ENCODE data around the gene CYTH4.

Gene CYTH4

GRCh38 chr22:37288521-37288920 is 6.2 kb downstream of the CYTH4 start:
- POLR2A ChIA-PET: interaction anchor here (0.6 kb wide), 1 partner anchor 24 kb away, joined by 5 read pairs; no protein-coding TSS in a partner anchor
- Histone ChIP-seq H3K4me1 (ENCODE audit: control extremely low read depth in 1 of 4, control insufficient read depth in 4 of 4, insufficient read depth in 4 of 4, low read length in 3 of 4) (peaks cover 11 to 52% (median 27%) of the 10 kb centered on the region in 4 experiments), H3K27me3 (replicated peaks in 2 of 5; ENCODE audit: control insufficient read depth in 4 of 5, insufficient read depth in 5 of 5, low read length in 4 of 5) (no peaks in the 10 kb centered on the region), H3K9me3 (ENCODE audit: control extremely low read depth in 1 of 5, control insufficient read depth in 4 of 5, insufficient read depth in 2 of 5, low read depth in 1 of 5, low read length in 4 of 5) (peaks cover 0 to 4% (median 0%) of the 10 kb centered on the region in 5 experiments), H3K36me3 (ENCODE audit: control insufficient read depth in 4 of 4, insufficient read depth in 4 of 4, low read length in 3 of 4) (peaks cover 16 to 66% (median 29%) of the 10 kb centered on the region in 4 experiments), H3K27ac (ENCODE audit: insufficient read depth in 1 of 2, low read depth in 1 of 2, low read length in 2 of 2, poor library complexity in 1 of 2, severe bottlenecking in 2 of 2) (no peak overlapping the region), H3K4me3 (ENCODE audit: control insufficient read depth in 1 of 7, extremely low read depth in 1 of 7, insufficient read depth in 4 of 7, low read depth in 2 of 7, low read length in 6 of 7) (no peak overlapping the region)
- CTCF ChIA-PET: interaction anchor here (0.9 to 8.3 kb wide), 3 partner anchors 11 to 28 kb away, joined by 3 to 42 read pairs (median 4); no protein-coding TSS in a partner anchor
- WGBS (ENCODE audit: insufficient coverage): 100% methylated on average over 6 of the region's 7 CpGs
- DNase-seq: no peak

- H3K9me3 ChIP-seq (ENCODE audit: control extremely low read depth in 1 of 5, control insufficient read depth in 4 of 5, insufficient read depth in 2 of 5, low read depth in 1 of 5, low read length in 4 of 5): peaks cover 0 to 4% (median 0%) of the 10 kb centered on the region in 5 experiments
- H3K4me1 ChIP-seq (ENCODE audit: control extremely low read depth in 1 of 4, control insufficient read depth in 4 of 4, insufficient read depth in 4 of 4, low read length in 3 of 4): peaks cover 8 to 46% (median 20%) of the 10 kb centered on the region in 4 experiments
- no peaks in the 10 kb centered on the region for H3K27me3 ChIP-seq (replicated peaks in 2 of 5; ENCODE audit: control insufficient read depth in 4 of 5, insufficient read depth in 5 of 5, low read length in 4 of 5)
- DNase-seq: no peak
- 98% methylated on average over 7 of the region's 7 CpGs for WGBS (ENCODE audit: insufficient coverage)
- POLR2A ChIA-PET: no interaction called here
- CTCF ChIA-PET: interaction anchor here (0.7 to 1.6 kb wide), 5 partner anchors 10 to 28 kb away, joined by 3 to 5 read pairs (median 3); no protein-coding TSS in a partner anchor
- peaks cover 16 to 67% (median 29%) of the 10 kb centered on the region in 4 experiments for H3K36me3 ChIP-seq (ENCODE audit: control insufficient read depth in 4 of 4, insufficient read depth in 4 of 4, low read length in 3 of 4)
- H3K4me3 ChIP-seq (ENCODE audit: control insufficient read depth in 1 of 7, extremely low read depth in 1 of 7, insufficient read depth in 4 of 7, low read depth in 2 of 7, low read length in 6 of 7): no peak overlapping the region
- no peak overlapping the region for H3K27ac ChIP-seq (ENCODE audit: insufficient read depth in 1 of 2, low read depth in 1 of 2, low read length in 2 of 2, poor library complexity in 1 of 2, severe bottlenecking in 2 of 2)
These were observed 6.9 kb downstream of the CYTH4 start for GRCh38 chr22:37289156-37289735.

GRCh38 chr22:37290737-37291136 is 8.4 kb downstream of the CYTH4 start:
- Histone ChIP-seq H3K9me3 (ENCODE audit: control extremely low read depth in 1 of 5, control insufficient read depth in 4 of 5, insufficient read depth in 2 of 5, low read depth in 1 of 5, low read length in 4 of 5) (peaks cover 0 to 4% (median 0%) of the 10 kb centered on the region in 5 experiments), H3K27me3 (replicated peaks in 2 of 5; ENCODE audit: control insufficient read depth in 4 of 5, insufficient read depth in 5 of 5, low read length in 4 of 5) (no peaks in the 10 kb centered on the region), H3K4me1 (ENCODE audit: control extremely low read depth in 1 of 4, control insufficient read depth in 4 of 4, insufficient read depth in 4 of 4, low read length in 3 of 4) (peaks cover 7 to 49% (median 23%) of the 10 kb centered on the region in 4 experiments), H3K36me3 (ENCODE audit: control insufficient read depth in 4 of 4, insufficient read depth in 4 of 4, low read length in 3 of 4) (peaks cover 18 to 75% (median 36%) of the 10 kb centered on the region in 4 experiments), H3K27ac (ENCODE audit: insufficient read depth in 1 of 2, low read depth in 1 of 2, low read length in 2 of 2, poor library complexity in 1 of 2, severe bottlenecking in 2 of 2) (no peak overlapping the region), H3K4me3 (ENCODE audit: control insufficient read depth in 1 of 7, extremely low read depth in 1 of 7, insufficient read depth in 4 of 7, low read depth in 2 of 7, low read length in 6 of 7) (no peak overlapping the region)
- POLR2A ChIA-PET: no interaction called here
- CTCF ChIA-PET: interaction anchor here (1.1 to 1.4 kb wide), 2 partner anchors 30 to 167 kb away, joined by 3 read pairs; no protein-coding TSS in a partner anchor
- WGBS (ENCODE audit: insufficient coverage): 94% methylated on average over 5 of the region's 7 CpGs
- DNase-seq: no peak

- ChIA-PET CTCF (interaction anchor here (1.1 to 1.4 kb wide), 2 partner anchors 31 to 166 kb away, joined by 3 read pairs; no protein-coding TSS in a partner anchor), POLR2A (no interaction called here)
- Histone ChIP-seq H3K27me3 (replicated peaks in 2 of 5; ENCODE audit: control insufficient read depth in 4 of 5, insufficient read depth in 5 of 5, low read length in 4 of 5) (no peaks in the 10 kb centered on the region), H3K4me1 (ENCODE audit: control extremely low read depth in 1 of 4, control insufficient read depth in 4 of 4, insufficient read depth in 4 of 4, low read length in 3 of 4) (peaks cover 7 to 49% (median 21%) of the 10 kb centered on the region in 4 experiments), H3K27ac (ENCODE audit: insufficient read depth in 1 of 2, low read depth in 1 of 2, low read length in 2 of 2, poor library complexity in 1 of 2, severe bottlenecking in 2 of 2) (no peak overlapping the region), H3K4me3 (ENCODE audit: control insufficient read depth in 1 of 7, extremely low read depth in 1 of 7, insufficient read depth in 4 of 7, low read depth in 2 of 7, low read length in 6 of 7) (no peak overlapping the region), H3K9me3 (ENCODE audit: control extremely low read depth in 1 of 5, control insufficient read depth in 4 of 5, insufficient read depth in 2 of 5, low read depth in 1 of 5, low read length in 4 of 5) (peaks cover 0 to 4% (median 0%) of the 10 kb centered on the region in 5 experiments), H3K36me3 (ENCODE audit: control insufficient read depth in 4 of 4, insufficient read depth in 4 of 4, low read length in 3 of 4) (peaks cover 18 to 77% (median 40%) of the 10 kb centered on the region in 4 experiments)
- no peak for DNase-seq
- WGBS (ENCODE audit: insufficient coverage): 93% methylated on average over 4 of the region's 5 CpGs
These were observed 9.4 kb downstream of the CYTH4 start for GRCh38 chr22:37291559-37292298.

- Histone ChIP-seq H3K4me1 (ENCODE audit: control extremely low read depth in 1 of 4, control insufficient read depth in 4 of 4, insufficient read depth in 4 of 4, low read length in 3 of 4) (peaks cover 9 to 48% (median 22%) of the 10 kb centered on the region in 4 experiments), H3K27me3 (replicated peaks in 2 of 5; ENCODE audit: control insufficient read depth in 4 of 5, insufficient read depth in 5 of 5, low read length in 4 of 5) (no peaks in the 10 kb centered on the region), H3K4me3 (ENCODE audit: control insufficient read depth in 1 of 7, extremely low read depth in 1 of 7, insufficient read depth in 4 of 7, low read depth in 2 of 7, low read length in 6 of 7) (no peak overlapping the region), H3K9me3 (ENCODE audit: control extremely low read depth in 1 of 5, control insufficient read depth in 4 of 5, insufficient read depth in 2 of 5, low read depth in 1 of 5, low read length in 4 of 5) (peaks cover 0 to 4% (median 0%) of the 10 kb centered on the region in 5 experiments), H3K36me3 (ENCODE audit: control insufficient read depth in 4 of 4, insufficient read depth in 4 of 4, low read length in 3 of 4) (peaks cover 18 to 80% (median 40%) of the 10 kb centered on the region in 4 experiments), H3K27ac (ENCODE audit: insufficient read depth in 1 of 2, low read depth in 1 of 2, low read length in 2 of 2, poor library complexity in 1 of 2, severe bottlenecking in 2 of 2) (no peak overlapping the region)
- CTCF ChIA-PET: no interaction called here
- POLR2A ChIA-PET: no interaction called here
- WGBS (ENCODE audit: insufficient coverage): 93% methylated on average over 13 of the region's 13 CpGs
- DNase-seq: no peak
These were observed 10.3 kb downstream of the CYTH4 start for GRCh38 chr22:37292641-37293040.

GRCh38 chr22:37293172-37293571 is 10.9 kb downstream of the CYTH4 start:
- CTCF ChIA-PET: no interaction called here
- no peak for DNase-seq
- 100% methylated on average over 3 of the region's 3 CpGs for WGBS (ENCODE audit: insufficient coverage)
- peaks cover 0 to 4% (median 0%) of the 10 kb centered on the region in 5 experiments for H3K9me3 ChIP-seq (ENCODE audit: control extremely low read depth in 1 of 5, control insufficient read depth in 4 of 5, insufficient read depth in 2 of 5, low read depth in 1 of 5, low read length in 4 of 5)
- H3K4me3 ChIP-seq (ENCODE audit: control insufficient read depth in 1 of 7, extremely low read depth in 1 of 7, insufficient read depth in 4 of 7, low read depth in 2 of 7, low read length in 6 of 7): no peak overlapping the region
- peaks cover 10 to 52% (median 28%) of the 10 kb centered on the region in 4 experiments for H3K4me1 ChIP-seq (ENCODE audit: control extremely low read depth in 1 of 4, control insufficient read depth in 4 of 4, insufficient read depth in 4 of 4, low read length in 3 of 4)
- no peaks in the 10 kb centered on the region for H3K27me3 ChIP-seq (replicated peaks in 2 of 5; ENCODE audit: control insufficient read depth in 4 of 5, insufficient read depth in 5 of 5, low read length in 4 of 5)
- POLR2A ChIA-PET: no interaction called here
- H3K27ac ChIP-seq (ENCODE audit: insufficient read depth in 1 of 2, low read depth in 1 of 2, low read length in 2 of 2, poor library complexity in 1 of 2, severe bottlenecking in 2 of 2): no peak overlapping the region
- H3K36me3 ChIP-seq (ENCODE audit: control insufficient read depth in 4 of 4, insufficient read depth in 4 of 4, low read length in 3 of 4): peaks cover 18 to 80% (median 40%) of the 10 kb centered on the region in 4 experiments
